ENCODE measurements around the gene OSBPL10. TPM values are rescaled to one million over a fixed set of nuclear protein-coding genes. Genes with fewer than 3 reads are reported as not detected.

OSBPL10 gene
- polyA plus RNA-seq, 1 donor: 6.8 TPM

DNA sequence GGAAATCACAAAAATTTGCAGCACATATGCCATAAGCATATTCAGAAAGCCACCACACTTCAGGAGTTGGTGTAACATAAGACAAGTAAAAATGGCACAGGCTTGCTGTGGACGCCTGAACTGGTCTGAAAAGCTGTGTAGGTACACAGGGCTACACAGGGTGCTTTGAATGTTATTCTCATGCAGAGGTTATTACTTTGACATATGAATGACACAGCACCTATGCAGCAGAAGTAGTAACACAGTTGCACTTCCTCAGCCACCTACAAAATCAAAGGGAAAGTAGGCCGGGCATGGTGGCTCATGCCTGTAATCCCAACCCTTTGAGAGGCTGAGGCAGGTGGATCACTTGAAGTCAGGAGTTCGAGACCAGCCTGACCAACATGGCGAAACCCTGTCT is 54.5 kb downstream of the OSBPL10 start:
- DNase-seq (ENCODE audit: low read depth): no peak

DNA sequence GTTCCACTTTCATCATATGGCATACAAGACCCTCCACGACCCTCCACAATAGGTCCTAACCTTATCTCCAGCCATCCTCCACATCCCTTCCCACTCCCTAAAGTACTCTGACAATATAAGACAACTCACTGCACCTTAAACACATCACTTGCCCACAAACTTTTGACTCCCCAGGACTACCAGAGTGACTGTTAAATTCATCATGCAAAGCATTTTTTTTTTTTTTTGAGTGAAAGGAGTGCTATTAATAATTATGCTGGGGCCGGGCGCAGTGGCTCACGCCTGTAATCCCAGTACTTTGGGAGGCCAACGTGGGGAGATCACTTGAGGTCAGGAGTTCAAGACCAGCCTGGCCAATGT is 55.8 kb downstream of the OSBPL10 start:
- DNase-seq (ENCODE audit: low read depth): no peak

DNA sequence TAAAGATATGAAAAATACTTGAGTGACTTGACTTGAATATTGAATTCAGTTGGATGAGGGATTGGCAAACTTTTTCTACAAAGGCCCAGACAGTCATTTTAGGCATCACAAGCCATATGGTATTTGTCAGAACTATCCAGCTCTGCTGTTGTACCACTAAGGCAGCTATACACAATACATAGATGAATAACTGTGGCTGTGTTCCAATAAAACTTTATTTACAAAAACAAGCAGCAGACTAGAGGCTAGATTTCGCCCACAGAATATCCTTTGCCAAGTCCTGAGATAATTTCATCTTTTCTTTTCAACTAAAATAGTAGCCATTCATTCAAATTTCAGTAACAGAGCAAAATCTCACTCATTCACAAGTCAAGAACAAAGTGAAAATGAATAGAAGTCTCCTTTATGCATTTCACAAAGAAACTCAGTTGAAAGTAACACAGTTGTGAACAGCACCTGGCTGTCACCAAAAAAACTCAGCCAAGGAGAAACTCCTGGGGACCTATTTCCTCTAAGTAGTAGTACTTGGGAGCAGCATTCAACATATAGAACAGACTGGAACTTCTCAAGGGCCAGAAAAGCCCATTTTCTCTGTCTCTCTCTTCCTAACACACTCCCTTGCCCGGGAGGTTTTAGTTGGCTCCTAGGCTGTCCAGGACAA is 56.3 kb downstream of the OSBPL10 start:
- DNase-seq (ENCODE audit: low read depth): no peak

DNA sequence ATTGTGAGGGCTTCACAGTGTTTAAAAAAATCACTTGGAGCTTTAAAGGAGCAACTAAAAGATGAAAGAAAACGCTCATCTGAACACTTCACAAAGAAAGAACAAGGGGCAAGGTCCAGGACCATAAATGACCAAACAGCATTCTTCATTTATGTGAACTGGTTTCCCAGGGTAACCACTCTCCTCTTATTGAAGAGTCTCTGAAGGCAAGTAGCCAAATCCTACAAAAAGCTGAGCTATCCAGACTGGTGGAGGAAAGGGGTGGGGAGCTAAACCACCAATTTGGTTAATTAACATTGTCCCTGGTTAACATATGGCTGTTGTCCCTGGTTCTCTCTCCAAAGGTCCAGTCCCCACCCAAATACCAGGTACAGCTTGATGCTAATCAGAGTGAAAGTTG is 58.1 kb downstream of the OSBPL10 start:
- no peak for DNase-seq (ENCODE audit: low read depth)

DNA sequence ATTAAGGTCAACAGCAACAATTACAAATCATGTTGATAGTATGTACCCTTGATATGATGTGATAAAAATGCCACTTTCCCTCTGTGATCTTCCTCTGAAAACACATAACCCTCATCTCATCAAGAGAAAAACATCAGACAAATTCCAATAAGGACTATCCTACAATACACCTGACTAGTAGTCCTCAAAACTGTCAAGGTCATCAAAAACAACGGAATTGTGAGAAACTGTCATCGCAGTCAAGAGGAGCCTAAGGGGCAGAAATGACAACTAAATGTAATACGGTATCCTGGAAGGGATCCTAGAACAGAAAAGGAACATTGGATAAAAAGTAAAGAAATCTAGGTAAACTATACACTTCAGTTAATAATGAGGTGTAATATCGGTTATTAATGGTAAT is 59.2 kb downstream of the OSBPL10 start:
- DNase-seq (ENCODE audit: low read depth): no peak

DNA sequence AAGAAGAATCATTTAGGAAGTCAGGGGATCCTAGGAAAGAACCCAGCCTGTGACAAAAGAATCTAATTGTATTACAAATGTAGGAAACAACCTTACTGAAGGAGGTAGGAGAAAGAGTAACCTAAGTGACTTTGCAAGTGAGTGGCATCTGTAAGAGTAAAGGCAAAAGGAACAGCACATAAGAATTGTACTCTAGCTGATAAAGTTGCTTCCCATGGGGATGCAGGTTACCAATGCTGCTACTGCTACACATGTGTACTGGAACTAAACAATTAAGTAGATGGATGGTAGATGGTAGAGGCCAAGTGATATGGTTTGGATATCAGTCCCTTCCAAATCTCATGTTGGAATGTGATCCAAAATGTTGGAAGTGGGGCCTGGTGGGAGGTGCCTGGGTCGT is 60.8 kb downstream of the OSBPL10 start:
- DNase-seq (ENCODE audit: low read depth): no peak

DNA sequence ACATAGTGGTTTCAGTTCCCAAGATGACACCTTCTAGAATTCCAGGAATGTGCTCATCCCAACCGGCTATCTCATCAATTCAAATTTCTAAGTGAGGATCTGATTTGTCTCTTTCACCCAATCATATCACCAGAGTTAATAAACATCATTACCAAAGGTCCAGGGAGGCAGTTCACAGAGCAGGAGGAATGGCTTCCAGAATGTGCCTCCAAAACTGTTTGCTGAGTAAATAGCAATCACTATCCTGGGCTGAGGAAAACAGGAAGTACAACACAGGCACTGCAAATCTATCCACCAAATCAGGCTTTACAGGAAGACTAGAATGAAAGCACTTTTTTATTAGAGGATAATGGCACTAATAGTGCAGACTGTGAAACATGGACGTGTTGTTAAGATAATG is 61.5 kb downstream of the OSBPL10 start:
- DNase-seq (ENCODE audit: low read depth): no peak

DNA sequence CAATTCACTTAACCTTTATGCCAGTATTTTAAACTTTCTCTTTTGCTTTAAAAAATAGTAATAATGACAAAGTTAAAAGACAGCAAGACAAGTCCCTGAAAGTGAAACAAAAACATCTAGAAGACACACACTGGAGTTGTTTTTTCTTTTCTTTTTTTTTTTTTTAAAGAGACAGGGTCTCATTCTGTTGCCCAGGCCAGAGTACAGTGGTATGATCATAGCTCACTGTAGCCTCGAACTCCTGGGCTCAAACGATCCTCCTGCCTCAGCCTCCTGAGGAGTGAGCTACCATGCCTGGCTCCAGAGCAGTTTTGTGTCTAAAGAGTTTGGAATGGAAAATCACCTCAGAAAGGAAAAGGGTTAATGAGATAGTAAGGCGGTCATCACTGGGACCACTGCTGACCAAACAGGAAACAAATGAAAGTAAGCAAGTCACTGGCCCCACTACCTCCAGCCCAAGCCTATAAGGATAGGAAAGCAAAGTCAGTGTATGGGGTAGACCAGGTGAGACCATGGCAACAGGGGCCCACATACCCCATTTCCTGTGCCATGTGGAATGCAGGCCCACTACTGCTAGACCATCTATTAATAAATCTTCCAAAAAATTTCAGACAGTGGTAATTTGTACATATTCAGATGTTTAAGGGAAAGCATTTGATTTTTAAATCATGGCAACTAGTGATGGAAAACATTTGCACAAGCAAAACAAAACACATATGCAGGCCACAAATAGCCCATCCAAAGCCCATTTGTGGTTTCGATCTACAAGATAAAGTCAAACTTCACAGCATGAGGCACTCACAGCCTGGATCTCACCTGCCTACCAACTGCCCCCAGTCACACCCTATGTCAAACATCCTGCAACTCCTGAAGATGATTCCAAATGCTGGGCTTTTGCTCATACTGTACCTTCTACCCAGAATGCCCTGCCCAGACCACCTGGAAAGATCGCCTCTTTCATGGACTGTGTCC is 62.6 kb downstream of the OSBPL10 start:
- no peak for DNase-seq (ENCODE audit: low read depth)

DNA sequence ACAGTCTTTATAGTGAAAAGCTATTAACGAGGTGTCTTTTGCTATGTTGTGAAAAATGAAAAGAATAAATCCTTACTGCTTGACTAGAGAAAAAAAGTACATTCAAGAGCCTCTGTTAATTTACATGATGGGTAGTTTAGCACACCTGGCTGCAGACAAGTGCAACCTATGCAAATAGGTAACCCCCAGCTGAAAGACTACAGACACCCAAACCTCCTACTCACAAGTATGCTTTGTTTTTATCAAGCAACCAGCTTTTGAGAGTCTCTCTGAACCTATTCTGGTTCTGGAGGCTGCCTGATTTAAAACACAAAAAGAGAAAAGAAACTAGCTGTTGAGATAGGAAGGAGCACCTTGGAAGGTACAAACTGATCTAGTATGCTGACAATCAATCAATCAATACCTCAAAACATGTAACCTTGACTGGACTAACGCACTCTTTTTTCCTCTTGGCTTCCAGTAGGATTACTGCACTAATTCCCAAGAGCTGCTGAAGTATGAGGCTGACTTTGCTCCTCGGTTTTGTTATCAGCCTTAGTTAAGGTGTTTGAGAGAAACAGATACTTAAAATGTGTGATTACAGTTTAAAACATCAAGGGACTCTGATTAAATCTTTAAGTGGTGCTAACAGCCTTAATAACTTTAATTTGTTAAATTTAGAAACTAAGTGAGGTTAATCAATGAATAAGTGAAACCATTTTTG is 63.6 kb downstream of the OSBPL10 start:
- no peak for DNase-seq (ENCODE audit: low read depth)

DNA sequence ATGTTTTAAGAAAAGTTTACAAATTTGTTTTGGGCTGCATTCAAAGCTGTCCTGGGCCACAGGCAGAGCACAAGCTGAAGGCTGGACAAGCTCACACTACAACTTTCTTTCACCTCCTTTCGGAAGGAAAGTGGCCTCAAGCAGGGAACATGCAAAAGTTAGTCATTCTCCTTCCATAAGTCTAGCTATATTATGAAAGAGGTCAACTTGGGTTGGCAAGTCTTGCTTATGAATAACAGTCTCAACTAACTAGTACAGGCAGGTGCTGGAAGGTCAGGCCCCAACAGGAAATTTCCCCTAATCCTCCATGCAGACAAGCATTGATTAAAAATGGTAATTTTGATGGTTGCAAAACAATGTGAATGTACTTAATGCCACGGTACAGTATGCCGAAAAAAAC is 69.4 kb downstream of the OSBPL10 start:
- no peak for DNase-seq (ENCODE audit: low read depth)

DNA sequence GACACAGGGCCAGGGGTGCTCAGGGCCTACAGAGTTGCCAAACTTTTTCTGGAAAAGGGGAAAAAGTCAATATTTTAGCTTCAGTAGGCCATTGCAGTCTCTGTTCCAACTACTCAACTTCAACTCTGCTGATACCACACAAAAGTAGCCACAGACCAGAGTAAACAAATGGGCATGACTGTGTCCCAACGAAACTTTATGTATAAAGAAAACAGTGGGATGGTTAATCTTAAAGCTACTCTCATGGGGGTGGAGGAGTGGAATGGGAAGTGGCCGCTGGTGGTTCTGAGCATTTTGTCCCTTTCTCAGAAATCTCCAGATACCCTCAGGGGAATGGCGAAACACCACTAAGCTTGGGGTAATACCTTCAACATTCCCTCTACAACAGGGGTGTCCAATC is 69.9 kb downstream of the OSBPL10 start:
- DNase-seq (ENCODE audit: low read depth): no peak

DNA sequence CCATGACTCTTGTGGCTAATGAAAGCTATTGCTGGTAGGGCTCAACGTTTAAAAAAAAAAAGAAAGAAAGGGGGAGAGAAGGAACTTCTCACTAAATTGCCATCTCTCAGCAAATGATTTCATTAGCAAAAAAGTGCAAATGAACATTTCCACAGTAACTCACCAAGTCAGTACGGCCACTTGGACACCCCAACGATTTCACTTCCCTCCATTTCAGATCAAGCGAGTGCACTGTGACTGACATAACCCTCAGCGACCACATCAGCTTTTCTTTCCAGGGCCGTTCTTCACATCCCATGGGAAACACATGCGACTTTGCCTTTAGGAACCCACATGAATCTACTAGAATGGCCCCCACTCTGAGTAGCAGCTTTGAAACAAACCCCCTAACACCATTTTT is 71.6 kb downstream of the OSBPL10 start:
- no peak for DNase-seq (ENCODE audit: low read depth)

DNA sequence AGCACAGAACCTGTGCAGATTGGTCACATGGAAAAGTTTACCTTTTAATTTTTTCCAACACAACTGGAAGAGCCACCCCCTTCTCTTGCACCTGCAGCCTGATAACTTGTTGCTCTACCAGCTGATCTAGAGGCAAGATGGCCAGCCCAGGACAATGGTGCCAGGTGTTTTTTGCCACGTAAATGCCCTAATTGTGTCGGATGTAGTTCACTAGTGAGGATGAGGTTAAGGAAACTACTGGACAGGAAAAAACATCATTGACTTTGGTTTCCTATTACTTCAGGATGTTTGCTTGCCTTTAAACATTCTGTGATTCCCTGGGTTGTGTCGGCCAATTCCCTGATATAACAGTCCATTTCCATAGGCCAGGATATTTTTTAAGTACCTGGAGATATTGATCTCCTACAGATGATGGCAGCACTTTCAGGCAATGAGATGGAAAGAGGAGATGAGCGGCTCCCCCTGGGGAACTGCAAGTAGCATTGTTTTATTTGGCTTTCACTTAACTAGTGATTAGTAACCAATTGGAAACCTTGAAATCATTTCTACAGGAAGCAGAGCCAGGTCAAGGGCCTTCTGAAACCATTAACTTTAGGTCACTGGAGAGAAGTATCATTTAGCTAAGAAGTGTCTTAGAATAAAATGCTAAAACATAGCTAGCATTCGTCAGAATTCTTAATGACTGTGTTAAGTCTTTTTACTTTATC is 72.5 kb downstream of the OSBPL10 start:
- DNase-seq (ENCODE audit: low read depth): no peak

DNA sequence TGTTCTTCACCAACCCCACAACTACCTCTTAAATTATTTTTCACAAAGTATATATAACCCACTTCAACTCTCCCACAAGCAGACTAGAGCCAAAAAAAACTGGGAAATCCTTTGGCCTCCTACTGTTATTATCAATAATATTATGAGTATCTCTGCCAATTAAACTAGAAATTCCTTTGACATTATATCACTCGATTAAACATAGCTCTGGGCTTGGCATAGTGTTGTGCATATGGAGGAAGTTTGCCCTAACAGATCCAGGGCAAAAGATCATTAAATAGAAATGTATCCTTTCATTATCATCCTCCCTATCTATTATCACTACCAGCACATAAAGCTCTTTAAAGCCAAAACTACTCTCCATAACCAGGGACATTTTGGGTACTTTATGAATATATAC is 74.9 kb downstream of the OSBPL10 start:
- DNase-seq (ENCODE audit: low read depth): no peak

DNA sequence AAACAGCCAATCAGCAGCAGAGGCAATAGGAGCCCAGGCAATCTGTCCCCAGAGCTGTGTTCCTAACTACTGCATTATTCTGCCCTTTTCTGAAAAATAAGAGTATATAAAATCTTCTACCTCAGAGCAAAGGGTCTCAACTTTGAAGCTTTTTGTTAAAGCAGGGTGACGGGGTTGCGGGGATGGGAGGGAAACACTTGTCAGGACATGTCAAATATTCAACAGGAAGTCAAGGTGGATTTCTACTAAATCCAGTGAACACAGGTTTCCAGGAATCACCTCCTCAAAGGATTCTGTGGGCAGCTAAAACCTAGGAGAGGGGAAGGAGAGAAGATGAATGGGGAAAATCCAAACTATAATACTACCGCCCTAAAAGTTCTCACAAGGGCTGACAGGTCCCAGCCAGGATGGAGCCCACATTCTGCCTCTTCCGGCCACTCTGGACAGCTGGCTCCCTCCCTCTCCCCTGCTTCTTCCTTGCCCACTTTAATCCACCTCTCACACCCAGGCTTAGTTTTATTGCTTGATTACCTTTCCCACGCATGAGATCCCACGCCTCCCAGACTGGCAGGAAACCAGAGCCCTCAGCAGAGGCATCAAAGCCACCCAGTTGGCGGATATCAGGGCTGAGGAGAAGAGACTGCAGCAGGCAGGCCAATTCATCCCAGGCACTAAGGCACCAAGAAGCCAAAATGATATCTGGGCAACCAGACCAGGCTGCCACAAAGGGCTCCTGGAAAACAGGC is 77.2 kb downstream of the OSBPL10 start:
- no peak for DNase-seq (ENCODE audit: low read depth)

DNA sequence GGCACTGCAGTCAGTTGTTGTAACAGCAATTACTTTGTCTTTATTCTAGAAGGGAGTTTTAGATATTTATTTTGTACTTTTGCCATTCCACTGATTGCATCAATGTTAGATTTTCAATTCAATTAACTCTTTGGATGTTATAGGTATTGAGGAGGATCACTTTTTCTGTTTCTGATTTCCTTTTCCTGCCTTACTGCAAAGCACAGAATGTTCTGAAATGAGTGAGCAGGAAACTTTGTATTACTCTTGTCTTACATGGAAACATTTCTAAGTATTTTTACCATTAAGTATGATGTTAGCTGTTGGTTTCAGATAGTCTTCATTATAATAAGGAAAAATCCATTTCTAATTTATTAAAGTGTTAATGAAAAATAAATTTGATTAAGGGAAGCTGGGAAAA is 80.5 kb downstream of the OSBPL10 start:
- DNase-seq (ENCODE audit: low read depth): no peak

DNA sequence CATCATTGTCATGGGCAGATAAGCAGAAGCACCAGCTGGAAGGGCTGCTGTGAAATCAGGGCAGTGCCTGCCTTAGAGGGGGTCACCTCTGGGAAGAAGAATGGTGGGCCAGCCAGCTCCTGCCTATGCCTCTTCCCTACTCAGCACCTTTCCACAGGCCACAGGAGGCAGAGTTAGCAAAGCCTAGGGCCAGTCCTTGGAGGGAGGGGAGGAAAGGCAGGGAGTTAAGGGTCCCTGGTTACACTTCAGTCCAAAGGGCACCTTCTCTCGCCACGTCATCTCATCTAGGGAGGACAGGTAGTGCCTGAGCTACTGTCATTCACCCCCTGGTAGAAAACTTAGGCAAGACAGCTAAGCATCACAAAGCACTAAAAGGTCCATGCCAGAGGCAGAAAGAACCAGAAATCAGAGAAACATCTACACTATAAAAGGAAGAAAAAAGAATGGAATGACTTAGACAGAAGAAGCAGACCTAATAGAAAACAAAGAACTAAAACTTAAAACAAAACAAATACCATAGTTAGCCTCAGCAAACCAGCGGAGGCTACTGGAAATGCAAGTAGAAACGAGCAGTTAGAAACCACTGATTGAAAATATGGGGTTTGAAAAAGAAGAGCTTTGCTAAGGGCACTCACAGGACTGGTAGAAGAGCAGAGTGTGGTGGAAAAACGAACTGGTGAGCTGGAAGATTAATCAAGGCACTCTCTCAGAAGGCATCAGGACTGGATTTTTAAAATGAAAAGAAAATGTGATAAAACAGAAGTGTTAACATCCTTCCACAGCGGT is 84.2 kb downstream of the OSBPL10 start:
- DNase-seq (ENCODE audit: low read depth): no peak

DNA sequence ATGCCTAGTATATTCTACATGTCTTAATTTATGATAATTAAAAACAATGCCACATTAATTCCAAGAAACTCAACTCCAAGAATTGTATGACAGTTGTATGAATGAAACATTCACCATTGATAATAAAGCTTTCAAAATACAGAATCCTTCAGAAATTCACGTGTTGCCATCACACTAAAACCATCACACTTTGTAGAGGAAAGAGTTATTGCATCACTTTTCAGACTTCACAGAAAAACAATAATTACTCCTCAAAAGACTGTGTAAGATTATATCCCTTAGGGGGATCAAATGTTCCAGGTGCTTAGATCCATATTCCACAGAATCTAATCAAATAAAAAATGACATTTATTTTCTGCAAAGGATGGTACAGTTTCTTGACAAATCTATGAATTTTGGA is 85.0 kb downstream of the OSBPL10 start:
- DNase-seq (ENCODE audit: low read depth): no peak

DNA sequence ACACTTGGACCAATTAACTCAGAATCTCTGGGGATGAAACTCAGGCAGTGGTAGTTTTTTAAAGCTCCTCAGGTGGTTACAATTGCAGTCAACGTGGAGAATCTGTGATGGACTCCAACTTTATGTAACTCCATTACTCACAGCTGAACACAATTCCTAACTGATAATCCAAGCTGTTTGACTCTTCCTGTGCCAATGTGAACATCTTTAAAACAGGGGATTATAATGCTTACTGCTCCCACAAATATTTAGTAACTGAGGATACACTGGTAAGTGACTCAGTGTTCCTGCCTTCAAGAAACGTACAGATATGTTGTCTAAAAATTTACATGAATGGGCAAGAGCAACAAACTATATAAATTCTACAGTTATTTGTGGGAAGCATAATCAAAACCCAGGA is 85.6 kb downstream of the OSBPL10 start:
- no peak for DNase-seq (ENCODE audit: low read depth)

DNA sequence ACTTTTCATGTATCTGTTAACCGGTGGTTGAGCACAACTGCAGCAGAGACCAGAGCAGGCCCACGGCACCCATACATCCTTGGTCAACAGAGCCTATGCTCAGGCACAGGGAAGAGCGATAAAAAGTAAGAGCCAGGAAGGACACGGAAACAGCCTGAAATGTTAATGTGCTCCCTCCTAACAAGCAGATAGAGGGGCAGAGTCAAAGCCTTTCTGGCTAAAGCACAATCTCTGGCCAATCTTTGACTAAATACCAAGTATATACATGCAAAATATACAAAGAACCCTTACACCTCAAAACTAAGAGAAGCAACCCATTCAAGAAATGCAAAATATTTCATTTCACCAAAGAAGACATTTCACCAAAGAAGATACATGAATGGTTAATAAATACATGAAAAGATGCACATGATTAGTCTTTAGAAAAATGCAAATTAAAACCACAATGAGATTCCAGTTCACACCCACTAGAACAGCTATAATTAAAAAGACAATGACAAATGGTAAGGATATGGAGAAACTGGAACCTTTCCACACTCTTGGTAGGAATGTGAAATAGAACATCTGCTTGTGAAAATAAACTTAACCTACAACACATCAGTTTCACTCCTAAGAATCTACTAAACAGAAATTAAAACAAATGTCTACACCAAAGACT is 88.0 kb downstream of the OSBPL10 start:
- no peak for DNase-seq (ENCODE audit: low read depth)

Measured in forelimb muscle (tissue), 1 donor.